ENCODE results near the gene OR6J1.

GRCh38 chr14:22640192-22640591 lies 4.0 kb downstream of the OR6J1 start:
- TF ChIP-seq CTCF (IDR thresholded peaks at IDR 0.05) (no peak), EP300 (IDR thresholded peaks at IDR 0.05; ENCODE audit: borderline replicate concordance in 1 of 2, low read depth in 1 of 2, low read length in 1 of 2) (no peak)

Data from SK-N-SH (cell line).